BJ (cell line): Measurements from ENCODE around the gene ETFB. TPM values are rescaled to one million over a fixed set of nuclear protein-coding genes. Genes with fewer than 3 reads are reported as not detected.

Experiments
- CTCF ChIA-PET: fragments of 350-600 bp; formaldehyde crosslinking; extraction: SDS; loops from one replicate; lab custom pipeline; 2021; ENCODE audit warnings: antibody characterized with exemption, inconsistent platforms; lab: Yijun Ruan, JAX
- POLR2A ChIA-PET: fragments of 300-600 bp; sonication (Branson Sonifier 250); formaldehyde crosslinking; extraction: SDS; loops from one replicate; lab custom pipeline; 2021; ENCODE audit warnings: antibody characterized with exemption; lab: Charles Lee
- DNase-seq: peaks from one replicate; pipeline ENCODE4 v3.0.0-alpha.2; 2011; ENCODE audit warnings: low read depth
- H3K27me3 ChIP-seq: 2 replicates; pipeline ENCODE4 v1.6.0; 2011; ENCODE audit warnings: low read length; ENCODE audit not compliant: control insufficient read depth, insufficient read depth
- H3K36me3 ChIP-seq: 2 replicates; pipeline ENCODE4 v1.5.1; 2011; ENCODE audit warnings: low read length; ENCODE audit not compliant: control insufficient read depth, insufficient read depth
- H3K4me3 ChIP-seq: 2 replicates; pipeline ENCODE4 v1.5.1; 2011; ENCODE audit warnings: low read depth, mild to moderate bottlenecking, control low read depth, low read length
- polyA plus RNA-seq: library from polyadenylated mRNA; depleted of rRNA; stranded (reverse); fragments of >200 nt; gene quantifications from 2 replicates; pipeline ENCODE4 v1.2.3, GENCODE V29; 2011
- TF ChIP-seq, protein P1 (sequence below): IDR thresholded peaks from 2 replicates; pipeline ENCODE4 v1.5.1; 2011; ENCODE audit warnings: low read depth, mild to moderate bottlenecking, control low read depth, inconsistent platforms, low read length, moderate library complexity; ENCODE audit not compliant: insufficient read depth

Gene ETFB
- polyA plus RNA-seq, 1 experiment: 149 TPM

DNA sequence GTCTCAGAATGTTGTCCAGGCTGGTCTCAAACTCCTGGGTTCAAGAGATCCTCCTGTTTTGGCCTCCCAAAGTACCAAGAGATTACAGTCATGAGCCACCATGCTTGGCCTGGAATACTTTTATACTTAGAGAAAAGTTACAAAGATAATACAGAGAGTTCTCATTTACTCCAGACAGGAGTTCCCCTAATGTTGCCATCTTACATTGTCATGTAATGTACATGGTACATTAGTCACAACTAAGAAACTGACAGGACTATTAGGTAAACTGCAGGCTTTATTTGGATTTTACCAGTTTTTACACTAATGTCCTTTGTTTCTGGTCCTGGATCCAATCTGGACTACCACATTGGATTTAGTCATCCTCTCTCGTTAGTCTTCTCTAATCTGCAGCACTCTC, 26.5 kb upstream of the ETFB start:
- ChIA-PET CTCF (interaction anchor here (0.6 kb wide), 1 partner anchor 31 kb away, joined by 3 read pairs; no protein-coding TSS in a partner anchor), POLR2A (no interaction called here)
- TF ChIP-seq, protein P1, sequence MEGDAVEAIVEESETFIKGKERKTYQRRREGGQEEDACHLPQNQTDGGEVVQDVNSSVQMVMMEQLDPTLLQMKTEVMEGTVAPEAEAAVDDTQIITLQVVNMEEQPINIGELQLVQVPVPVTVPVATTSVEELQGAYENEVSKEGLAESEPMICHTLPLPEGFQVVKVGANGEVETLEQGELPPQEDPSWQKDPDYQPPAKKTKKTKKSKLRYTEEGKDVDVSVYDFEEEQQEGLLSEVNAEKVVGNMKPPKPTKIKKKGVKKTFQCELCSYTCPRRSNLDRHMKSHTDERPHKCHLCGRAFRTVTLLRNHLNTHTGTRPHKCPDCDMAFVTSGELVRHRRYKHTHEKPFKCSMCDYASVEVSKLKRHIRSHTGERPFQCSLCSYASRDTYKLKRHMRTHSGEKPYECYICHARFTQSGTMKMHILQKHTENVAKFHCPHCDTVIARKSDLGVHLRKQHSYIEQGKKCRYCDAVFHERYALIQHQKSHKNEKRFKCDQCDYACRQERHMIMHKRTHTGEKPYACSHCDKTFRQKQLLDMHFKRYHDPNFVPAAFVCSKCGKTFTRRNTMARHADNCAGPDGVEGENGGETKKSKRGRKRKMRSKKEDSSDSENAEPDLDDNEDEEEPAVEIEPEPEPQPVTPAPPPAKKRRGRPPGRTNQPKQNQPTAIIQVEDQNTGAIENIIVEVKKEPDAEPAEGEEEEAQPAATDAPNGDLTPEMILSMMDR: no peak
- H3K36me3 ChIP-seq: no peaks in the 10 kb centered on the region
- H3K27me3 ChIP-seq: no peaks in the 10 kb centered on the region
- H3K4me3 ChIP-seq: no peak overlapping the region
- DNase-seq: no peak

DNA sequence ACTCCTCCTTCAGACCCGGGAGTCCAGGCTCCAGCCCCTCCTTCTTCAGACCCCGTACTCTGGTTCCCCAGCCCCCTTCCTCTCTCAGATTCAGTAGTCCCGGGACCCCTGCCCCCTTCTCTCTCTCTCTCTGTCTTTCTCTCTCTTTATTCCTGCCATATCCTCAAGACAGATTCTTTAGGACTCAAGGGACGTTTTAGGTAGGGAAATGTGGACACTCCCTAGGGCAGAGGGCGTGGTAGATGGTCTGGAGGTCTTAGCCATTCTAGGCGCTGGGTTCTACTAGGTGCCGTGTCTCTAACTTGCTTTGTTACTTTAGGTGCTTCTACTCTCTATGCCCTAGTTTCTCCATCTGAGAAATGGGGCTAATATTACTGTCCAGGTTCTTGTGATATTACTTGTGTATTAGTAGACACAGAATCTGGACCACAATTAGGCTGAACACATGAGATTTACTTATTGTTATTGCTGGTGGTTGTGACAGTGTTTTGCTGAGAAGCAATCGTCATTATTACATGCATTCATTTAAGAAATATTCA, 25.0 kb upstream of the ETFB start:
- TF ChIP-seq, protein P1: no peak
- Histone ChIP-seq H3K27me3 (no peaks in the 10 kb centered on the region), H3K4me3 (no peak overlapping the region), H3K36me3 (no peaks in the 10 kb centered on the region)
- DNase-seq: no peak
- CTCF ChIA-PET: no interaction called here
- POLR2A ChIA-PET: no interaction called here

DNA sequence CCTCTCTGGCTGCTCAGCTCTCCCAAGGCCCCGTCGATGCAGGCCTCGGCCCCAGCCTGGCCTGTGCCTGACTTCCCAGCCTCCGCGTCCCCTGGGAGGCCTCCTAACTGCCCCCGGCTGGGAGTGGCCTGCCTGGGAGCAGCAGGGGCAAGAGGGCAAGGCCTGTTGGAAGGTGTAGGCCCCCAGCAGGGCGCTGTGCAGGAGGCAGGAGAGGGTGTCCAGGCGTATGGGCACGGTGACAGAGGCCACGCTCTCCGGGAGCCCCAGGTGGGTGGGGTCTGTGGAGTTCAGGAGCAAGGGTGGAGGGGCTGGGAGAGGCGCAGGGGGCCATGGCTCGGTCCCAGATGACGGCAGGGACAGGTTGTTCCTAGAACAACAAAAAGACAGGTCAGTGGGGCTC, 23.0 kb upstream of the ETFB start:
- Histone ChIP-seq H3K27me3 (0 out of 2 replicates have a peak, but pooled peaks cover 2% of the 10 kb centered on the region), H3K36me3 (no peaks in the 10 kb centered on the region), H3K4me3 (no peak overlapping the region)
- TF ChIP-seq, protein P1: no peak
- ChIA-PET POLR2A (no interaction called here), CTCF (interaction anchor here (1.0 kb wide), 1 partner anchor 39 kb away, joined by 3 read pairs; no protein-coding TSS in a partner anchor)
- no peak for DNase-seq

DNA sequence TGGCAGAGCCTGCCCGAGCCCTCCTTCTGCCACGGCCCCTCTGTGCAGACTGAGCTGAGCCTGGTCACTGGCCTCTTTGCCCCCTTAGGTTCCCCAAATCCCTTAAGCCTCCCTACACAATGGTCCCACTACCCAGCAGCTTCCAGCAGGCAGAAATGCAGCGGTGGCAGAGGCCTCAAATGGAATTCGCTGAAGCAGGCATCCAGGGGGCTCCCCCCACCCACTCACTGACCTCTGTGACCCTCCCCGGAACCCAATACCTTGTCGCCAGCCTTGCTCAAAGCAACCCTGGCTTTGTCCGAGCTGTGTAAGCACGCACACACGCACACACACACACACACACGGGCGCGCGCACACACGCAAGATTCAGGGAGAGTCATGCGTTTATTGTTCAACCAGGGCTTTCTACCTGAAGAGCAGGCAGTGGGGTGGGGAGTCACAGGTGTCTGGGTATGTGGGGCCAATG, 21.8 kb upstream of the ETFB start, which contains the start of gene LIM2:
LIM2 (minus strand) TSS at position 51 of the 466 bp plus-strand sequence. CDS start 531 bp downstream, outside the sequence.
- Histone ChIP-seq H3K36me3 (no peaks in the 10 kb centered on the region), H3K27me3 (0 out of 2 replicates have a peak, but pooled peaks cover 2% of the 10 kb centered on the region), H3K4me3 (no peak within 1 kb of the TSS)
- ChIA-PET POLR2A (no interaction called here), CTCF (interaction anchor here (1.0 to 1.5 kb wide), 3 partner anchors 20 to 38 kb away, joined by 3 to 4 read pairs (median 3); no protein-coding TSS in a partner anchor)
- no peak for DNase-seq
- TF ChIP-seq, protein P1: no peak

DNA sequence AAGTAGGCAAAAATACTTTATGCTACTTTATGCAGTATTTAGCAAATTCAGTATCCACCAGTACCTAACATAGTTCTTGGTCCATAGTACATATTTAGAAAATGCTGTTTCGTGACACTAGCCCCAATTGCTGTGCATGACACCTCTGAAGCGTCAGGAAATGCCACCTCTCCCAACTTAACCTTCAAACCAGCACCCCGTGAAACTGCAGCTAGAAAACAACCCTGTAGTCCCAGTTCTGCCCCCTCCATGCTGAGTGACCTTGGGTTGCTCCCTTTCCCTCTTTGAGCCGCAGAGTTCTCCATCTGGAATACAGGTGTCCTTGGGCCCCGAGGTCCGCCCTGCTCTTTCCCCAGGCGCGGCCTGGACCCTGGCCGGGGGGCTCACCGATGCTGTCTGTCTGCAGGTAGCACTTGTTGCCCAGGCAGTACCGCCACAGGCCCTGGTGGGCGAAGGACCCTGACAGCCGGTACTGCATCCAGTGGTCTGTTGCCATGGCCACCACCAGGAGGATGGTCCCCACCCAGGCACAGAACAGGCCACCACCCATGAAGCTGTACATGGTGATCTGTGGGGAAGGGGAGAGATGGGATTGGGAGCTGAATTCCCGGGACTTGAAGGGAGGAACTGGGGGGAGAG, 20.8 kb upstream of the ETFB start:
- H3K4me3 ChIP-seq: no peak overlapping the region
- TF ChIP-seq, protein P1: no peak
- 0 out of 2 replicates have a peak, but pooled peaks cover 2% of the 10 kb centered on the region for H3K27me3 ChIP-seq
- CTCF ChIA-PET: interaction anchor here (1.5 kb wide), 1 partner anchor 21 kb away, joined by 3 read pairs; no protein-coding TSS in a partner anchor
- POLR2A ChIA-PET: no interaction called here
- H3K36me3 ChIP-seq: no peaks in the 10 kb centered on the region
- no peak for DNase-seq
